GM18498 (cell line): Measurements from ENCODE around the gene PMM1.
"Not testable (repeated sequence)": the region's sequence is repeated elsewhere in the genome, so short reads cannot be mapped to it uniquely, and the experiment has no call there.

ENCODE experiments used
- ATAC-seq: cut with Tn5 transposase; IDR thresholded peaks from one replicate; pipeline ENCODE4 v1.9.1; 2021; ENCODE audit warnings: mild to moderate bottlenecking, moderate library complexity; ENCODE audit not compliant: unreplicated experiment

The PMM1 gene

DNA sequence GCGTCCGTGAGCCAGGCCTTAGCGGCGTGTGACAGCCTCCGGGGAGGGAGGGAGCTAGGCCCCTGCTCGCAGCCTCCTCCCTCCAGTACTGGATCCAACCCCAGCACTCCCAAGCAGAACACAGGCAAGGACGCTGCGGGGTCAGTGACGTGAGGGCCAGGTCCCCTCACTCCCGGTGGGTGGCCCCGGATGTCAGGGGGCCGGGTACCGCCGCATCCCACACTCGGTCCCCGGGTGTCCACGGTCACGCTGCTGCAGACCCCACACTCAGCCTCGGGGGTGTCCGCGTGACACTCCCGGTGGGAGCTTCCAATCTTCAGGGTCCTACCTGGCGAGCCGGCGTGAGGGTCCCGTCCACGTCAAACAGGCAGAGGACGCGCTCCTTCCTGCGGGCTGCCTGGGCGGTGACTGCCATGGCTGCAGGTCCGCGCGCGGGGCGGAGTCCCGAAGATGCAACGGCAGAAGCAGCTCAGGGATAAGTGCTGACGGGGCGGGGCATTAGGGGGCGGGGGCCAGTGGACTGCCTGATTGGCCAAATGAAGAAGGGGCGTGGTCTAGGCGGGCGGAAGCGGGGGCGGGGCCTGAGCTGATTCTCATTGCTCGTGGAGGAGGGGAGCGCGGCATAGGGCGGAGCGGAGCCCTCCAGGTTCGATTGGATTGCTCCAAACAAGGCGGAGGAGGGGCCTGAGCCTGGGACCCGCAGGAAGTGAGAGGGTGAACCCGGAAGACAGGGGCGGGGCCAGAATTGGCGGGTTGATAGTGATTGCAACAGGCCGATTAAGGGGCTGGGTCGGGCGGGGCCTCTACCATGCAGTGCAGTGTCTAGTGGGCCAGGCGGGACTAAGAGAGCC is at the start of gene PMM1:
Gene PMM1 (minus strand): TSS at position 450 of the 851 bp plus-strand sequence. CDS start 35 bp downstream, at position 415.
- peak; percentile 87 for ATAC-seq

DNA sequence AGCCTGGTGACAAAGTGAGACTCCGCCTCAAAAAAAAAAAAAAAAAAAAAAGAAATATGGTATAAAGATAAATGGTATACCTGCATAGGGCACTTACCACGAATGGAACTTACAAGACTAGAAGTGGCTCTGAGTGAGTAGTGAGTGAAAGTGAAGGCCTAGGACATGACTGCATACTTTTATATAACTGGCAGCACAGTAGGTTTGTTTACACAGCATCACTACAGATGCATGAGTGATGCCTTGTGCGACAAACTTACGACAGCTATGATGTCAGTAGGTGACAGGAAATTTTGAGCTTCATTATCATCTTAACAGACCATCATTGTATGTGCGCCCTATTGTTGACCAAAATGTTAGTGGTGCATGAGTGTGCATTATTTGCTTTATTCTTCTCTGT is 49.1 kb upstream of the PMM1 start:
- no peak for ATAC-seq

DNA sequence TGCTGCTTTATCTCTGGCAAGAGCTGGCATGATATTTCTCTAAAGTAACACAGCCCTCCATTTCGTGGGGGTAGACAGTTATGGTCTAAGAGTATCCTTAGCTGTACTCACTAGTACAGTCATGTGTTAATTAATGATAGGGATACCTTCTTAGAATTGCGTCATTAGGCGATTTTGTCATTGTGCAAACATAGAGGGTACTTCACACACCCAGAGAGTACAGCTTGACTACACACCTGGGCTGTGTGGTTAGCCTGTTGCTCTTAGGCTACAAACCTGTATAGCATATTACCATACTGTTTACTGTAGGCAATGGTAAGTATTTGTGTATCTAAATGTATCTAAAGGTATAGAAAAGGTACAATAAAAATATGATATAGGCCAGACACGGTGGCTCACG is 48.5 kb upstream of the PMM1 start:
- no peak for ATAC-seq

DNA sequence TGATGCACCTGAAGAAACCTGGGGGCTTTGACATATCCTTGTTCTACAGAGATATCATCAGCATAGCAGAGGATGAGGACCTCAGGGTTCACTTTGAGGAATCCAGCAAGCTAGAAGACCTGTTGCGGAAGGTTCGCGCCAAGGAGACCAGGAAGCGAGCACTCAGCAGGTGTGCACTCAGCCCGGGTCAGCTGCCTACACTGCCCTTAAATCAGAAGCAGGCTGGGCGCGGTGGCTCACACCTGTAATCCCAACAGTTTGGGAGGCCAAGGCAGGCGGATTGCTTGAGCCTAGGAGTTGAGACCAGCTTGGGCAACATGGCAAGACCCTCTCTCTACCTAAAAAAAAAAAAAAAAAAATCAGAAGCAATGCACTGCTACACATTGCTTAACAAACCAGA is 48.0 kb upstream of the PMM1 start:
- ATAC-seq: not testable (repeated sequence)

DNA sequence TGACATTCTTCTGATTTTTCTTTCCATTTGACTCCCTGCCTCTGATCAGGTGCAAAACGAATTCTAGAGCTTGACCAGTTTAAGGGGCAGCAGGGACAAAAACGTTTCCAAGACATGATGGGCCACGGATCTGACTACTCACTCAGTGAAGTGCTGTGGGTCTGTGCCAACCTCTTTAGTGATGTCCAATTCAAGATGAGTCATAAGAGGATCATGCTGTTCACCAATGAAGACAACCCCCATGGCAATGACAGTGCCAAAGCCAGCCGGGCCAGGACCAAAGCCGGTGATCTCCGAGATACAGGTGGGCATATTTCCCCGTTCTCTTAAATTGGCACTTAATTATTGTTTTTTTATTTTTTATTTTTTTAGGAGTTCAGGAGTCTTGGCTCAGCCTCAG is 46.8 kb upstream of the PMM1 start:
- ATAC-seq: no peak

DNA sequence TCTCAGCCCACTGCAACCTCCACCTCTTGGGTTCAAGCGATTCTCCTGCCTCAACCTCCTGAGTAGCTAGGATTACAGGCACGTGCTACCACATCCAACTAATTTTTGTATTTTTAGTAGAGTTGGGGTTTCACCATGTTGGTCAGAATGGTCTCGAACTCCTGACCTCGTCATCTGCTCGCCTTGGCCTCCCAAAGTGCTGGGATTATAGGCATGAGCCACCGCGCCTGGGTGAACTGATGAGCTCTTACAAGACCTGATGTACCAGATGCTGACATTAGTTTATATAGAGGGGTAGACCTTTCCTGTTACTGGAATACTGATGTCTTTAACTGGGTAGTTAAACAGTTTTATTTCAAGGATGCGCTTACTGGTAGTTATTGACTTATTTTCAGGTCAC is 45.0 kb upstream of the PMM1 start:
- not testable (repeated sequence) for ATAC-seq

DNA sequence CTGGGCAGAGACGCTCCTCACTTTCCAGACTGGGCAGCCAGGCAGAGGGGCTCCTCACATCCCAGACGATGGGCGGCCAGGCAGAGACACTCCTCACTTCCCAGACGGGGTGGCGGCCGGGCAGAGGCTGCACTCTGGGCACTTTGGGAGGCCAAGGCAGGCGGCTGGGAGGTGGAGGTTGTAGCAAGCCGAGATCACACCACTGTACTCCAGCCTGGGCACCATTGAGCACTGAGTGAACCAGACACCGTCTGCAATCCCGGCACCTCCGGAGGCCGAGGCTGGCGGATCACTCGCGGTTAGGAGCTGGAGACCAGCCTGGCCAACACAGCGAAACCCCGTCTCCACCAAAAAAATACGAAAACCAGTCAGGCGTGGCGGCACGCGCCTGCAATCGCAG is 42.0 kb upstream of the PMM1 start:
- not testable (repeated sequence) for ATAC-seq

DNA sequence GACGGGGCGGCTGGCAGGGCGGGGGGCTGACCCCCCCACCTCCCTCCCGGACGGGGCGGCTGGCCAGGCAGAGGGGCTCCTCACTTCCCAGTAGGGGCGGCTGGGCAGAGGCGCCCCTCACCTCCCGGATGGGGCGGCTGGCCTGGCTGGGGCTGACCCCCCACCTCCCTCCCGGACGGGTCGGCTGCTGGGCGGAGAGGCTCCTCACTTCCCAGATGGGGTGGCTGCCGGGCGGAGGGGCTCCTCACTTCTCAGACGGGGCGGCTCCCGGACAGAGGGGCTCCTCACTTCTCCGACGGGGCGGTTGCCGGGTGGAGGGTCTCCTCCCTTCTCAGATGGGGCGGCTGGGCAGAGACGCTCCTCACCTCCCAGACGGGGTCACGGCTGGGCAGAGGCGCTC is 41.5 kb upstream of the PMM1 start:
- ATAC-seq: not testable (repeated sequence)

DNA sequence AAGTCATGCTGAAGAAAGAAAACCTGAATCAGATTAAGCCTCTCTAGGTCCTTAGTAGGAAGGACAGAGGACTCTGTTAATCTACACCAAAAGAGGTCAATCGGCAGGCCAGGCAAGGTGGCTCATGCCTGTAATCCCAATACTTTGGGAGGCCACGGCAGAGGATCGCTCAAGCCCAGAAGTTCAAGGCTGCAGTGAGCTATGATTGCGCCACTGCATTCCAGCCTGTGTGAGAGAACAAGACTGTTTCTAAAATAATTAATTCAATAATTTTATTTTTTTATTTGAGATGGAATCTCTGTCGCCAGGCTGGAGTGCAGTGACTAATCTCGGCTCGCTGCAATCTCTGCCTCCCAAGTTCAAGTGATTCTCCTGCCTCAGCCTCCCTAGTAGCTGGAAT is 35.9 kb upstream of the PMM1 start:
- no peak for ATAC-seq

DNA sequence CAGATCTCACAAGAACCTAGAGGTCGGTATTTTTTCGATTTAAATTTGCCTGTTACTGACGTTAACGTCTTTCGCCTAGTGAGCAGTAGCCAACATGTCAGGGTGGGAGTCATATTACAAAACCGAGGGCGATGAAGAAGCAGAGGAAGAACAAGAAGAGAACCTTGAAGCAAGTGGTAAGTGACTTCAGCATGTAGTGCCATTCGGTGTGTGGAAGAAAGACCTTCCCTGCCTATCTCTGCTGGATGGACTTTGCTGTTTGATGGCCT is 32.2 kb upstream of the PMM1 start:
- no peak for ATAC-seq

DNA sequence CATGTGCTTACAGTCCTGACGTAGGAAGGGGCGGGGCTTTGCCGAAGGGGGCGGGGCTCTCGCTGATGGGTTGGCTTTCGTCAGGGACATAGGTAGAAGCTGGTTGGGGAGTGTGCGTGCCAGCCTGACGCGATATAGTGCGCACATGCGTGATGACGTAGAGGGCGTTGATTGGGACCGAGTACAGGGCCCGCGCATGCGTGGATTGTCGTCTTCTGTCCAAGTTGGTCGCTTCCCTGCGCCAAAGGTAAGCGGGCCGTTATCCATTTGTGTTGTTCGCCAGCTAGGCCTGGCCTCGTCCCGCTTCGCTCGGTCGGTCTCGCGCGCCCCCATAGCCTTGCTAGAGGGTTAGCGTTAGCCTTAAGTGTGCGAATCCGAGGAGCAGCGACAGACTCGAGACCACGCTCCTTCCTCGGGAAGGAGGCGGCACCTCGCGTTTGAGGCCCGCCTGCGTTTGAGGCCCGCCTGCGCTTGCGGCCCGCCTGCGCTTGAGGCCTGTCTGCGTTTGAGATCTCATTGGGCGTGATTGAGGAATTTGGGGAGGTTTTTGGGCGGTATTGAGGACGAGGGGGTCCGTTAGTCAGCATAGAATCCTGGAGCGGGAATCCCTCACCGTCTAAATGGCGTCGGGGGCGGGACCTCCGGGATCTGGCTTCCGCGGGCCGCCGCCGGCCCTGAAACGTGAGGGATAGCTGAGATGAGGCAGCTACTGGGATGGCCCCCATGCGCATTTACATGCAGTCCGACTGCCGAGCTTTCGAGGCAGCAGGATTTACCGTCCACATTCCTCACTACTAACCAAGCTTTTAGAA is 31.7 kb upstream of the PMM1 start, which contains the start of gene XRCC6:
Gene XRCC6 (plus strand): TSS at position 197 of the 812 bp plus-strand sequence. CDS start 710 bp downstream, outside the sequence.
- peak; percentile 81 for ATAC-seq

DNA sequence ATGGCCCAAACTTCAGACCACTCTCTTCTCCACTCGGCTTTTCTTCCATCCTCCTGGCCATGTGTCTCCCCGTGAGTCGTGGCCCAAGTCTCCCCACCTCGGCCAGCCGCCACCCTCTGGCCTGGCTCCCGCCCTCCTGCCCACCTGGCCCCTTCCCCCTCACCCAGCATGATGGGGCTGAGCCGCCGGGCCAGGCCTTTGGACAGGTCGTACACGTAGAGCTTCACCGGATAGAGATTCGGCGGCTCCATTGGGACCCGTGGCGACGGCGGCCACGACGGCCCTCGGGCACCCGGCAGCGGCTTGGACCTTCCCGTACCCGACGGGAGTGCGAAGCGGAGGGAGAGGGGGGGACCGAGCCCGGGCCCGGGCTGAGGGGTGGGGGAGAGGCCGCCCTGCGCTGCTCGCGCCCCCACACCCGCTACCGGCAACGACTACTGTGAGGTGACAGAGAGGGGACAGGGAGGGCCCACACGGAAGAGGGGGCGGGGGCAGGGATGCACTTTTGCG is 31.0 kb upstream of the PMM1 start, which contains the start of gene DESI1:
Gene DESI1 (minus strand): TSS at position 455 of the 510 bp plus-strand sequence. CDS start 204 bp downstream, at position 251.
- ATAC-seq: no peak

DNA sequence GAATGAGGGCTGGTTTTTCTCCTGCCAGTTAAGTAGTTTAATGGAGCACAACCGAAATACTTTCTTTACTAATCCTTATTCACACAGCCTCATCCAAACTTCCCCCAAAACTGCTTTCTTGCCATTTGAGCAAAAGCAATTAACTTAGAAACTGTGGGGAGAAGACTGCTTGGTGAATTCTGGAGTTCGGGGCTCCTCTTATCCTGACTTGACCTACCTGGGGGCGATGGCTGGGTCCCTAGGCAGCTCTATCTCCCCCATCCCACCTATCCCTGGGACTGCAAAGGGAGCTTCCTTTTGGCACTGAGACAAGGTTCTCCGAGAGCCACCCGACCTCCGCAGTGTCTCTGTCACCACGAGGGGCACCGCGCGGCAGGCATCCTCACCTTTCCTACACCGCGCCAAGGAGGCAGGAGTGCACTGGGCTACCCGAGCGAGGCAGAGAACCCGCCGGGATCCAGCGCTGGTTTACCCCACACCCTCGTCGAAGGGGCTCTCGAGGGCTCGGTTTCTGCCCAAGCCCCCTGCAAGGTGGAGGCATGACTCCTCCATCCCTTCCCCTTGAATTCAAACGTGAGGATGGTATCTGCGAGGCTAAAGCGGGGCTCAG is 30.4 kb upstream of the PMM1 start:
- ATAC-seq: peak; percentile 14

DNA sequence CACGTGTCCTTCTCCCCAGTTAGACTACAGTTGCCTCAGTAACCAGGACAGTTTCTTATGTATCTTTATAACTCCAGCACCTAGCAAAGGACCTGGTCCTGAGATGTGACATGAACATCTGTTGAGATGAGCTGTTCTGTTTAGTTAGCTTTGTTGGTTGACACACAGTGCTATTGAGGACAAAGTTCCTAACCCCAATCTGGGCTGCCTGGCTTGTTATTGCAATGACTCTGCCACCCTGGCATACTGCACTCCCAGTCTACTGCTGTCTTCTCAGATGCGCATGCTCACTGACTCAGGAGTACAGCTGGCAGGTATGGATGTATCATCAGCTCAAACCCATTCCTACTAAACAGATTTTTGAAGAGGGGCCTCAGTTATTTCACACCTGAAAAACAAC is 23.8 kb upstream of the PMM1 start:
- no peak for ATAC-seq

DNA sequence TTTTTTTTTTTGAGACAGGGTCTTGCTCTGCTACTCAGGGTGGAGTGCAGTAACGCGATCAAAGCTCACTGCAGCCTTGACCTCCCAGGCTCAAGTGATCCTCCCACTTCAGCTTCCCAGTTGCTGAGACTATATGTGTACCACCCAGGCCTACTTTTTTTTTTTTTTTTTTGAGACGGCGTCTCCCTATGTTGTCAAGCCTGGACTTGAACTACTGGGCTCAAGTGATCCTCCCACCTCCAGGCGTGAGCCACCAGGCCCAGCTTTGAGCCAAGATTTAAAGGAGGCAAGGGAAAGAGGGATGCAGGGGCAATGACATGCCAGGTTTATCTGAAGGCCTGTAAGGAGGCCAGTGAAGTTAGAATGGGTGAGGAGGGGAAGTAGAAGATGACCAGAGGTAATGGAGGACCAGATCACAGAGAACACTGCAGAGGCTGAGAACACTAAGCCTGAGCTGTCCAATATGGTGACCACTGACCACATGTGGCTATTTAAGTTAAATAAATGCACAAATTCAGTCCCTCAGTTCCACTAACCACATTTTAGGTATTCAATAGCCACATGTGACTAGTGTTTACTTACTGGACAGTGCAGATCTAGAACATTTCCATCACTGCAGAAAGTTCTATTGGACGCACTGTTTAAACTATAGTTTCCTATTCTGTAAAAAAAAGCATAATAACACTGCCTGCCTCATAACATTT is 23.1 kb upstream of the PMM1 start:
- no peak for ATAC-seq

DNA sequence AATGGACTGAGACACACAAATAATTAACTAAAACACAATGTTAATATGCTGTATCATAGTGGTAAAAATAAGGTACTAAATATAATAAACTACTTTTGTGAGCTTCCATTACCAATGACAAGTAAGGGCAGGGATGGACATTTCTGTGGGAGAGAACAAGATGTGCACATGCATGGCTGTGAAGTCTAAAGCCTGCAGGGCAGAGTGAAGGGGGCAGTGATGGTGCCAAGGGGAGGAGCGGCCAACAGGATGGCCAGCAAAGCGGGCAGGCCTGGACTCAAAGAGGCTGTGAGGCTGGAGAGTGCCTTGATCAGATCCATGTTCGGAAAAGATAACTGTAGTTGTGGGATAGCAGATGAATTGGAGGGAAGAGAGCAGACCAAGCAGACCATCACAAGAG is 18.7 kb upstream of the PMM1 start:
- ATAC-seq: no peak

DNA sequence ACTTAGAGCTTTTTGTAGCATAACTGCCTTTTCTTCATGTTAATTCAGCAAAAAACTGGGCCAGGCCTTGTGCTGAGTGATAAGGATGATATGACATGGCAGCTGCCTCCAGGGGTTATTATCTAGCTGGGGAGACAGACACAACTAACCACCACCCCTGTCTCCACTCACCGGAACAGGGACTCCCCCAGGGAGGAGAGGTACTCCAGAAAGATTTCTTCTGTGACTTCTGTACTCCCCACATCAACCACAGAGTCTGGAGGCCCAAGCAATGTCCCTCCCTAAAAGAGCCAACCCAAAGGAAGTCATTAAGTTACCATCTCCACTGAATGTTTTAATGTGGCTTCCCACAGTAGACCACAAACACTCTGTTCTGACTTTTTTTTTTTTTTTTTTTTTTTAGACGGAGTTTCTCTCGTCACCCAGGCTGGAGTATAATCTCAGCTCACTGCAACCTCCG is 14.3 kb upstream of the PMM1 start:
- ATAC-seq: peak; percentile 79

DNA sequence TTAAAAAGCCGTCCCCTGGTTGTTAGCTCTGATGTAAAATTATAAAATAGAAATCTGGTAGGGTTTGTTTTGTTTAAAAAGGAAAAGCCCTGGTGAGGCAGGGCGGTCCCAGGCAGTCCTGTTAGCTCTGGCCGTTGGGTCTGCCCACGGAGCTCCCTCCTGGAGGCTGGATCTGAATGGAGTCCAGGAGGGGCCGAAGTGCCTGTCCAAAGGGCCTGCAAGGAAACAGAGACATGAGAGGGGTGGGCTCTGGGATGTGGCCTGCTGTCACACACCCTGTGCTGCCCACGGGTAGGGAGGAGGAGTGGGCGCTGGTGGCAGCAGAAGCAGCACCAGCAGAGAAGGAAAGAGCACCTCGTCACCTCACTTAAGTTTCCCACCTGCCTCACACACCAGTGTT is 11.3 kb upstream of the PMM1 start:
- ATAC-seq: no peak

DNA sequence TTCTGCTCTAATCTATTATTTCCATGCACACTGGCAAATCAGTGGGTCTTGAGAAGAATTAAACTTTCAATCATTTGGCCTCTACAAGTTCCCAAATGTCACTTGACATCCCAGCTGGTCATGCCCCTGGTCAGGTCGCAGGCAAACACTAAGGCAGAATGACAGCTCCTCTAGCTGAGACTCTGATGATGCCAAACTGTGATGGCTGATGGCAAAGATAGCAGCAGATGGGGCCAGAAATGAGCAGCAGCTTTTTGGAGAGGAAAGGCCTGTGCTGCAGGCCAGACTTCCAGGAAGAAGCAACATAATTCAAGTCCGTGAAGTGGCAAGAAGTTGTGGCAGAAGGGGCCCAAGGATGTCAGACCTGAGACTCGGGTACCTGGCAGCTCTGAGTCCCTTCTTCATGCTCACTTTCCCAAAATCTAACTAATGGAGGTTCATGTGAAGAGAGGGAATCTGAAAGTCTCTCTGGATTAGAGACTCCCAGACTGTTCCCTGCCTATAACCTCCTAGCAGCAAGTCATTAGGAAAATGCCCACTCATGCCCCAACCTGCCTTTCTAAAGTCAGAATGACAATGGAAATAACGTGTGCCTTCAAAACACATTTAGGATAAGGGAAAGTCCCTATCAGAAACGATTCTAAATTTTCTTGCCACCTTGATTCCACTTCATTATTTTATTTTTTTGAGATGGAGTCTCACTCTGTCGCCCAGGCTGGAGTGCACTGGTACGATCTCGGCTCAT is 9.4 kb upstream of the PMM1 start:
- ATAC-seq: no peak

DNA sequence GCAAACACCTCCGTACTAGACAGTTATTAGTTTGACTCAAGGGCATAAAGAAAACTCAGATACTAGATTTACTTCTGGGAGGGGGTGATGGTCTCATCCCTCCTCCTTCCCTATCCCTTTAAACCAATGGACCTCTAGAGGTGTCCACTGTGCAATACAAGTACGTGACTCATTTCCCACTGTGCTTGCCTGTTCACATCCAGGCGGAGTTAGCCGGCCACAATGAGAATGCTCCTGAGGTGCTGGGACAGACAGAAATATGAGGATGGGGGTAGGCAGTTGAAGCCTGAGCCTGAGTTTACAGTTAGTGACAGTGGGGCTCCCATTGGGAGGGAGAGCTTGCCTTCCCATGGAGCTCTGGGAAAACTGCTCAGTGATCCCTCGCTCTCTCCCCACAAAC is 8.4 kb upstream of the PMM1 start:
- no peak for ATAC-seq
